Ammon's horn (tissue), 1 donor: Measurements from ENCODE around the gene CHD5.

Experiments used
- DNase-seq: peaks from one replicate; pipeline ENCODE4 v3.0.0-alpha.2; 2016; ENCODE audit warnings: low spot score

The CHD5 gene

GRCh38 chr1:6099787-6100765 lies 80.0 kb downstream of the CHD5 start:
- DNase-seq = no peak

DNA sequence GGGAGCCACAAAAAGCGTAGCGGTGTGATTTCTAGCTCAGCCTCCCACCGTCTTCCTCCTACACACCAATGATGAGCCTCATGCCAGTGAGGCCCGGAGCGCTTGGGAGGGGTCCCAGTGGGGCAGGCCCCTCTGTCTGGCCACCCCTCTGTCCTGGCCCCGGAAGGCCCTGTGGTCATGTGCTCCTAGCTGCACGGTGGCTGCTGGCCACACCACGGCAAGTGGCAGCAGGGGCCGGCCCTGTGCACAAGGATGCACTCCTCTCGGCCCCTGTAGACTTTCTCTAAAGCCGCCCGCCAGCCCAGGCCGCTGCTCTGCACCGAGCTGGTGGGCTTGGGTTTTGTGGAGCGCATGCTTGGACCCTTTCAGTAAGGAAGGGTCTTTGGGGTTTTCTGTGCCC lies 80.8 kb downstream of the CHD5 start:
- no peak for DNase-seq

GRCh38 chr1:6098303-6099215 lies 81.6 kb downstream of the CHD5 start:
- DNase-seq = peak; percentile 44

- no peak for DNase-seq
These were observed 82.3 kb downstream of the CHD5 start for GRCh38 chr1:6097824-6098223.

- DNase-seq = no peak
These were observed 83.0 kb downstream of the CHD5 start for GRCh38 chr1:6097117-6097595.

DNA sequence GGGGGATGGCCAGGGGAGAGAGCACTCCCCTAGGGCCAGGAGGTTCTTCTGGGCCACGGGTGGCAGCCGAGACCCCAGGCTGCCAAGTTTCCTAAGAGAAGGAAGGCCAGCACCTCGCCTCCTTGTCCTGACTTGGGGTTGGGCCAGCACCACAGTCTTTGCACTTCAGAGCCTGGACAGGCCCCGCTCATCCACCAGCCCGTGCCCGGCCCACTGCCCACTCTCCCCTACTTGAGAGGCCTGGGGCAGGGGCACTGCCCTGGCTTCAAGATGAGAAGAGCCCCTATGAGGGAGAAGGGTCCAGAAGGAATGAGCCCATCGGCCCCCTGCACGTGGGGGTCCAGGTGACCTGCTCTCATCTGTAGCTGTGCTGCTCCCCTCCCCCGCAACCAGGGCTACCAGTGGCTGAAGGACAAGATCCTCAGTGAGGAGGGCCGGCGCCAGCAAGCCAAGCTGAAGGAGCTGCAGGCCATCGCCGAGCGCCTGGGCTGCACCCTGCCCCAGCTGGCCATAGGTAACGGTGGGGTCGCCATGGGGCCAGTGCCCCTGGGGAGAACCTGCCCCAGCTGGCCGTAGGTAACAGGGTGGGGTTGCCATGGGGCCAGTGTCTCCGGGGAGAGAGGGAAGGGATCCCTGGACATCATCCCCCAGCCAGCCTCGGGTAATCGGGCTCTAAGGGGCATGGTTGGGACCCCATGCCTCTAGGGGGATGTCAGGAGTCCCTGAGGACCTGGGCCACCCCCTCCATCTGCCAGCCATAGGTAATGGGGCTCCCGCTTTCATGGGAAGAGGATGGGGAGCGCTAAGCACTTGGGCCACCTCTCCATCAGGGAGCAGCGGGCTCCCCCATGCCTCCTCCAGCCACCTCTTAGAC lies 83.6 kb downstream of the CHD5 start:
- no peak for DNase-seq

DNA sequence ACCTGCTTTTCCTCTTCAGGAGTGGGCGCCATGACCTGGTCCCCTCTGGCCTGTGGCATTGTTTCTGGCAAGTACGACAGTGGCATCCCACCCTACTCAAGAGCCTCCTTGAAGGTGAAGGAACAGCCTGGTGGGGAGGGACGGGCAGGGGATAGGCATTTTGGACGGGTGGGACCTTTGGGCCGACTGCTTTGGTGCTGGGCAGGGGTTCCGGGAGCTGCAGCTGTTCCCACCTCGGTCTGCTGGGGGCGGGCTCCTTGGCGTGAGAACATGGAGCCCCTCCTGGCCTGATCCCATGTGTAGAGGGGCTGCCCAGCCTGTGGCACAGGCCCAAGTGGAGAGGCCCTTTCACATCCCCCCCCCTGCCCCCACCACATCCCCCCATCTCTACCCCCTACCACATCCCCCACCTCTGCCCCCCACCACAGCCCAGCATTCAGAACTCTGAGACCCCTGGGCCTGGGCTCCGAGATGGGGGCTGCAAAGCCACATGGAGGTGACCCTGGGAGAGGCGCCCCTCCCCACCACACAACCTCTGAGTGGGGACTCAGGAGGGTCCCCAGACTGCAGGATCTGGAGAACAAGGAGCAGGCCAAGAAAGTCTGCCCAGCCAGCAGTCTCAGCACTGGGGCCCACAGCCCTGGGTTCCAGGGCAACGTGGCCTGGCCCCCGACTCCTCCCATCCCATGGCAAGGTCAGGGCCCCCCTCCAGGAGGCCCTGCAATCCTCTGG lies 84.4 kb downstream of the CHD5 start:
- no peak for DNase-seq

- no peak for DNase-seq
These were observed 85.2 kb downstream of the CHD5 start for GRCh38 chr1:6094801-6095505.

DNA sequence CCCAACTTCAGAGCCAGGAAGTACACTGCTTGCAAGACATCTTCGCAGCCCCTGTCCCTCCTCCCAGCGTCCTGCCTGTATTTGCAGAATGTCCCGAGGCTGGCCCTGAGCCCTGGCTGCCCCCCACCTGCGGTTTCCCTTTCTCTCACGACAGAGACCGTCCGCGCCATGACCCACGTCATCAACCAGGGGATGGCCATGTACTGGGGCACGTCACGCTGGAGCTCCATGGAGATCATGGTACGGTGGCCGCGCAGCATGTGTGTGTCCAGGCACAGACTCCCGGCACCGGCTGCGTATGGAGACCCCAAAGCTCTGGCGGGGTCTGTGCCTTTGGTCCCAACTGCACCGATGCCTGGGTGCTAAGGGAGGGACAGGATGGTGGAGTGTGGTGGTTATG lies 85.9 kb downstream of the CHD5 start:
- DNase-seq = no peak

- DNase-seq = no peak
These were observed 86.5 kb downstream of the CHD5 start for GRCh38 chr1:6093611-6094010.

- DNase-seq = no peak
These were observed 87.0 kb downstream of the CHD5 start for GRCh38 chr1:6093071-6093470.

DNA sequence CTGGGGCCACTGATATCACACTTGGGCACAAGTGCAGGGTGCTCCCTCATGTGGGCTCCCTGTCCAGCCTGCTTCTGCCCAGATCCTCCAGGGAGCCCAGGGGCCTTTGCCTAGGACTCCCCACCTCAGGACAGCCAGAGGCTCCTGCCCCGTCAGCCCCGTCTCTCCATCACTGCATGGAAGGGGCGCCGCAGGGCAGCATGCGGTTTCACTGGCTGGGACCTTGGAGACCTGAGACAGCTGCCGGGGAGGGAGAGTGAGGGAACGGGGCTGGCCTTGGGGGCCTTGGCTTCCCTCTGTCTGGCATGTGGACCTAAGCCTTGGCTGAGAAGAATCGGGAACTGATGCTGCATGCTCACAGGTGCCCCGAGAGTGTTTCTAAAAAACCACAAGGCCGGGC lies 87.9 kb downstream of the CHD5 start:
- DNase-seq = no peak

- DNase-seq = no peak
These were observed 88.4 kb downstream of the CHD5 start for GRCh38 chr1:6091823-6092109.

- no peak for DNase-seq
These were observed 88.9 kb downstream of the CHD5 start for GRCh38 chr1:6090996-6091822.

DNA sequence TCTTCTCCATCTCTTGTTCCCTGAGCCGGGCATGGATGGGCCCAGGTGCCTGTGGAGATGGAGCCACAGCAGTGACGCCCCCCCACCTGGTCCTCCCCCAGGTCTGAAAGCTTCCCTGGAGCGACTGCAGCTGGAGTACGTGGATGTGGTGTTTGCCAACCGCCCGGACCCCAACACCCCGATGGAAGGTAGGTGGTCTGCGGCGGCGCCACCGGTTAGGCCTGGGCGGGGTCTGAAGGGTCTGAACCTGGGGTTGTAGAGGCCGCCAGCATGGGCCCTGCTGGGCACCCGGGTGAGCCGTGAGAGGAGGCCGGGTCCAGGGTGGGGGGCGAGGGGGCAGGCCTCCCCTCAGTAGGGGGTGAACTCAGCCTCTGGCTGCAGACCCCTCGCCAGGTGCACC lies 89.8 kb downstream of the CHD5 start:
- no peak for DNase-seq

GRCh38 chr1:6088956-6089355 lies 91.2 kb downstream of the CHD5 start:
- no peak for DNase-seq

DNA sequence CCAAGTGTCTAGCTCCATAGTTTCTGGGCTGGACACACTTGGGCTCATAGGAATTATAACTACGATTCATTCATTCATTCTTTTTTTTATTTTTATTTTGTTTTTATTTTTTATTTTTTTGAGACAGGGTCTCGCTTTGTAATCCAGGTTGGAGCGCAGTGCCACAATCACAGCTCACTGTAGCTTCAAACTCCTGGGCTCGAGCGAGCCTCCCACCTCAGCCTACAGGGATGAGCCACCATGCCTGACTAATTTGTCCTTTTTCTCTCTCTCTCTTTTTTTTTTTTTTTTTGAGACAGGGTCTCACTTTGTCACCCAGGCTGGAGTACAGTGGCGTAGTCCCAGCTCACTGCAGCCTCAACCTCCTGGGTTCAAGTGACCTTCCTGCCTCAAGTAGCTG lies 92.2 kb downstream of the CHD5 start:
- DNase-seq = no peak

DNA sequence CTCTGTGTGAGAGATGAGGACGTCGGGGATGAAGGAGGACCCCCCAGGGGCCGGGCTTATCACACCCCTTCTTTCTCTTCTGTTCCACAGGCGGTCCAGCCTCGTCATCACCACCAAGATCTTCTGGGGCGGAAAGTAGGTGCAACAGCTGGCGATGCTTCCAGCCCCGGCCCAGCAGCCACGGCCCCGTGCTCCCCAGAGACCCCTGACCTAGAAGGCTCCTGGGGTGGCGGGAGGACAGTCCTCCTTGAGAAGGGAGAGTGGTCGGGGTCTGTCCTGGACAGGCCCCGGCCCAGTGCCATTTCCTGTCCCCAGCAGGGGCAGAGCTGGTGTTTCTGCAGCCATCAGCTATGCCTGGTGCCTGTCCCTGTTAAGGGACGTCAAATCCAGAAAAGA lies 92.7 kb downstream of the CHD5 start:
- no peak for DNase-seq

DNA sequence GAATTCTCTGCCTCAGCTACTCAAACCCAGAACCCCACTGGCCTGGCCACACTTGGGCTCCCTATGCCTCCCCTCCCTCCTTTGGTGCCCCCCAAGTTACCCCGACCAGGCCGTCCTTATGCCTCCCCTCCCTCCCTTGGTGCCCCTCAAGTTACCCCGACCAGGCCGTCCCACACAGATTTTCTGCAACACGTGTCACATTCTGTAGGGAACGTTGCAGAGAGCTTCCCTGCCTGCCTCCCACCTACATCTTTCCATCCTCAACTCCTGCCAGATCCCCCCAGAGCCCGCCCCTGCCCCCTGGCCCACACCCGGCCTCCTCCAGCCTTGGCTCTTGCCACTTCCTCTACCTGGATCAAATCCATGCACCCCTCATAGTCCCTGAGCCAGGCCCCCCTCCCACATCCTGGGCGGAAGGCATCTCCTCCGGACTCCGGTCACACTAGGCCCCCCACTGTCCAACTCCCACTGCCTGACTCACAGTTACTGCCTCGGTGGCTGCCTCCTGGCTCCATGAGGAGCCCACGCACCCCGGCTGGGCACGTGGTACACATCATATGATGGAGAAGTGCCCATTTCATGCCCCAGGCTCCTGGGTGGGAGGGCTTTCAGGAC lies 93.3 kb downstream of the CHD5 start:
- DNase-seq = no peak
